OCI-LY7 (cell line): ENCODE measurements around the gene CES4A. TPM values are rescaled to one million over a fixed set of nuclear protein-coding genes. Genes with fewer than 3 reads are reported as not detected.
A peak's percentile ranks its signal among the peaks of the same experiment; 100 is the strongest.

Source experiments
- BruUV-seq: library from RNA; stranded (reverse); fragments of 400-500 nt; replicated peaks from 2 replicates; lab custom pipeline; 2021; lab: Mats Ljungman, UMichigan
- CTCF ChIA-PET: fragments of 300-600 bp; sonication (Branson Sonifier 250); formaldehyde crosslinking; loops from one replicate; lab custom pipeline; 2022; ENCODE audit warnings: antibody characterized with exemption; ENCODE audit not compliant: unreplicated experiment; lab: Charles Lee
- POLR2A ChIA-PET: fragments of 300-600 bp; sonication (Branson Sonifier 250); formaldehyde crosslinking; loops from one replicate; lab custom pipeline; 2022; ENCODE audit warnings: antibody characterized with exemption; lab: Charles Lee
- DNase-seq: peaks from one replicate; pipeline ENCODE4 v3.0.0-alpha.2; 2015; ENCODE audit warnings: low spot score
- H2AFZ ChIP-seq: fragments of 200-600 bp; sonication (generic), shearing (Covaris generic); 2 replicates; pipeline ENCODE4 v1.6.1; 2014; ENCODE audit warnings: mild to moderate bottlenecking, antibody characterized with exemption, low read length, moderate library complexity
- H3K27ac ChIP-seq: fragments of 200-600 bp; sonication (generic); 2 replicates; pipeline ENCODE4 v1.5.1; 2014; ENCODE audit warnings: mixed run types, low read depth, mild to moderate bottlenecking, moderate library complexity, low read length, inconsistent platforms; ENCODE audit not compliant: poor library complexity, severe bottlenecking
- H3K36me3 ChIP-seq: fragments of 200-600 bp; sonication (generic); 2 replicates; pipeline ENCODE4 v1.6.1; 2014; ENCODE audit warnings: mild to moderate bottlenecking, antibody characterized with exemption, low read length, moderate library complexity, mixed read lengths; ENCODE audit not compliant: insufficient read depth
- H3K4me1 ChIP-seq: fragments of 200-600 bp; sonication (generic); 2 replicates; pipeline ENCODE4 v1.5.1; 2014; ENCODE audit warnings: mild to moderate bottlenecking, low read length; ENCODE audit not compliant: insufficient read depth, poor library complexity, severe bottlenecking
- H3K4me2 ChIP-seq: fragments of 200-600 bp; sonication (generic); 2 replicates; pipeline ENCODE4 v1.6.1; 2014; ENCODE audit warnings: mild to moderate bottlenecking, low read length
- H3K4me3 ChIP-seq: fragments of 200-600 bp; sonication (generic); 2 replicates; pipeline ENCODE4 v1.5.1; 2014; ENCODE audit warnings: mild to moderate bottlenecking, low read depth, low read length; ENCODE audit not compliant: poor library complexity, severe bottlenecking
- H3K79me2 ChIP-seq: fragments of 200-600 bp; sonication (generic); 2 replicates; pipeline ENCODE4 v1.6.1; 2016; ENCODE audit warnings: low read depth, mild to moderate bottlenecking, low read length, moderate library complexity, mixed read lengths; ENCODE audit not compliant: insufficient read depth
- H3K9me2 ChIP-seq: fragments of 200-600 bp; sonication (generic); 2 replicates; pipeline ENCODE4 v1.6.1; 2016; ENCODE audit warnings: mild to moderate bottlenecking, low read length, mixed read lengths; ENCODE audit not compliant: insufficient read depth
- H3K9me3 ChIP-seq: fragments of 200-600 bp; sonication (generic); 2 replicates; pipeline ENCODE4 v1.6.1; 2014; ENCODE audit warnings: mild to moderate bottlenecking, mixed run types, low read length, mixed read lengths
- H4K20me1 ChIP-seq: fragments of 200-600 bp; sonication (generic); 2 replicates; pipeline ENCODE4 v1.6.1; 2014; ENCODE audit warnings: mild to moderate bottlenecking, antibody characterized with exemption, low read length, moderate library complexity, mixed read lengths; ENCODE audit not compliant: insufficient read depth
- CTCF ChIP-seq: fragments of 200-600 bp; sonication (generic); conservative IDR thresholded peaks from 2 replicates; pipeline ENCODE4 v1.5.1; 2014; ENCODE audit warnings: mild to moderate bottlenecking, antibody characterized with exemption, low read length, moderate library complexity, mixed read lengths
- EZH2phosphoT487 ChIP-seq: fragments of 200-600 bp; sonication (generic); IDR thresholded peaks from 2 replicates; pipeline ENCODE4 v1.6.1; 2018; ENCODE audit warnings: low read depth, borderline replicate concordance, mild to moderate bottlenecking, mixed run types, antibody characterized with exemption, low read length, moderate library complexity, mixed read lengths
- intact Hi-C: fragments of 100-400 bp; cut with micrococcal nuclease; formaldehyde crosslinking; loops from one replicate; pipeline ENCODE4 v1.10.0; 2022; ENCODE audit not compliant: unreplicated experiment
- total RNA-seq, 2 experiments: library from RNA; depleted of rRNA in 1 of 2; stranded (reverse); fragments of >200 nt in 1 of 2; shearing (Covaris generic) in 1 of 2; gene quantifications; 2 replicates each; pipeline ENCODE4 v1.2.3, GENCODE V29; 2014 to 2022

The CES4A gene
- total RNA-seq, 2 experiments from 2014 or later = 0.38 to 0.47 TPM

GRCh38 chr16:67013233-67013822, 24.9 kb downstream of the CES4A start:
- ChIA-PET POLR2A (interaction anchor here (0.5 to 0.6 kb wide), 2 partner anchors 64 to 210 kb away, joined by 3 to 4 read pairs; no protein-coding TSS in a partner anchor), CTCF (no interaction called here)
- Histone ChIP-seq H3K9me2 (no peaks in the 10 kb centered on the region), H3K36me3 (no peaks in the 10 kb centered on the region), H3K27ac (no peak overlapping the region), H3K79me2 (no peaks in the 10 kb centered on the region), H3K9me3 (no peaks in the 10 kb centered on the region), H3K4me2 (peak overlapping the region; percentile 61), H2AFZ (peak overlapping the region; percentile 51; the same call in 1 of the 2 replicates), H3K4me3 (peak overlapping the region; percentile 54), H4K20me1 (no peaks in the 10 kb centered on the region), H3K4me1 (peaks cover 14% of the 10 kb centered on the region)
- BruUV-seq = no TSS peak
- TF ChIP-seq CTCF (no peak), EZH2phosphoT487 (no peak)
- intact Hi-C loops = loop anchor here (10.0 kb wide), 1 partner anchor 171 kb away; the partner anchor contains the start of gene MATCAP1
- no peak for DNase-seq

GRCh38 chr16:67013823-67014633, 25.6 kb downstream of the CES4A start:
- TF ChIP-seq CTCF (peak; percentile 35; the same call in 1 of the 2 replicates), EZH2phosphoT487 (no peak)
- no peaks in the 10 kb centered on the region for H3K79me2 ChIP-seq
- H3K9me2 ChIP-seq = no peaks in the 10 kb centered on the region
- CTCF ChIA-PET = no interaction called here
- peak overlapping the region; percentile 61 for H3K4me2 ChIP-seq
- no peaks in the 10 kb centered on the region for H4K20me1 ChIP-seq
- DNase-seq = peak; percentile 66
- intact Hi-C loops = loop anchor here (10.0 kb wide), 1 partner anchor 171 kb away; the partner anchor contains the start of gene MATCAP1
- POLR2A ChIA-PET = interaction anchor here (0.5 kb wide), 1 partner anchor 209 kb away, joined by 3 read pairs; no protein-coding TSS in a partner anchor
- peak overlapping the region; percentile 54 for H3K4me3 ChIP-seq
- no peaks in the 10 kb centered on the region for H3K9me3 ChIP-seq
- BruUV-seq = no TSS peak
- peaks cover 14% of the 10 kb centered on the region for H3K4me1 ChIP-seq
- peak overlapping the region; percentile 51; the same call in 1 of the 2 replicates for H2AFZ ChIP-seq
- no peaks in the 10 kb centered on the region for H3K36me3 ChIP-seq
- H3K27ac ChIP-seq = no peak overlapping the region
